ENCODE measurements around the gene RPS16. TPM values are rescaled to one million over a fixed set of nuclear protein-coding genes. Genes with fewer than 3 reads are reported as not detected.

RPS16 gene
- total and polyA plus RNA-seq, 9 of the 15 experiments (the other 6 are each of a cell fraction or from before 2014, with no cell fraction given), result 82.6 to 3,671 (median 2,204) TPM

GRCh38 chr19:39409208-39410016, 26.3 kb downstream of the RPS16 start (continued):
- TF ChIP-seq, protein P1, sequence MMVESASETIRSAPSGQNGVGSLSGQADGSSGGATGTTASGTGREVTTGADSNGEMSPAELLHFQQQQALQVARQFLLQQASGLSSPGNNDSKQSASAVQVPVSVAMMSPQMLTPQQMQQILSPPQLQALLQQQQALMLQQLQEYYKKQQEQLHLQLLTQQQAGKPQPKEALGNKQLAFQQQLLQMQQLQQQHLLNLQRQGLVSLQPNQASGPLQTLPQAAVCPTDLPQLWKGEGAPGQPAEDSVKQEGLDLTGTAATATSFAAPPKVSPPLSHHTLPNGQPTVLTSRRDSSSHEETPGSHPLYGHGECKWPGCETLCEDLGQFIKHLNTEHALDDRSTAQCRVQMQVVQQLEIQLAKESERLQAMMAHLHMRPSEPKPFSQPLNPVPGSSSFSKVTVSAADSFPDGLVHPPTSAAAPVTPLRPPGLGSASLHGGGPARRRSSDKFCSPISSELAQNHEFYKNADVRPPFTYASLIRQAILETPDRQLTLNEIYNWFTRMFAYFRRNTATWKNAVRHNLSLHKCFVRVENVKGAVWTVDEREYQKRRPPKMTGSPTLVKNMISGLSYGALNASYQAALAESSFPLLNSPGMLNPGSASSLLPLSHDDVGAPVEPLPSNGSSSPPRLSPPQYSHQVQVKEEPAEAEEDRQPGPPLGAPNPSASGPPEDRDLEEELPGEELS (CRISPR knock-in tag; IDR thresholded peaks at IDR 0.05; ENCODE audit: borderline replicate concordance), result no peak
- TF ChIP-seq JUN (IDR thresholded peaks at IDR 0.05; ENCODE audit: borderline replicate concordance, low read depth, low read length) (peak; percentile 74), JUN (CRISPR knock-in tag; IDR thresholded peaks at IDR 0.05; ENCODE audit: borderline replicate concordance) (no peak), HMBOX1 (IDR thresholded peaks at IDR 0.05) (no peak), POLR2A (conservative IDR thresholded peaks at IDR 0.05) (peak; percentile 62; the same call in 1 of the 2 replicates), ZNF395 (CRISPR knock-in tag; IDR thresholded peaks at IDR 0.05) (peak; percentile 82; the same call in 1 of the 2 replicates), EHMT2 (IDR thresholded peaks at IDR 0.05) (no peak), NEUROD1 (IDR thresholded peaks at IDR 0.05; ENCODE audit: borderline replicate concordance, low read depth, low read length, partially characterized antibody) (peak; percentile 11), ZNF57 (CRISPR knock-in tag; IDR thresholded peaks at IDR 0.05) (no peak), SLC30A9 (CRISPR knock-in tag; IDR thresholded peaks at IDR 0.05) (no peak), RBFOX2 (IDR thresholded peaks at IDR 0.05; ENCODE audit: low read depth, low read length) (peak; percentile 70), RNF2 (IDR thresholded peaks at IDR 0.05) (peak; percentile 6; the same call in 1 of the 2 replicates), KDM4B (IDR thresholded peaks at IDR 0.05; ENCODE audit: borderline replicate concordance in 2 of 2, low read depth in 1 of 2) (0 out of 4 replicates have a peak, but pooled peaks of 1 of the 2 experiments have one; percentile 24), SUPT5H (IDR thresholded peaks at IDR 0.05) (peak; percentile 60), MXI1 (IDR thresholded peaks at IDR 0.05; ENCODE audit: low read depth, low read length) (no peak), ATF1 (CRISPR knock-in tag; IDR thresholded peaks at IDR 0.05) (no peak), ATF1 (tag; IDR thresholded peaks at IDR 0.05) (peak; percentile 89), MTA3 (IDR thresholded peaks at IDR 0.05; ENCODE audit: borderline replicate concordance) (0 out of 2 replicates have a peak, but pooled peaks have one; percentile 64)
- TF ChIP-seq, protein P2, sequence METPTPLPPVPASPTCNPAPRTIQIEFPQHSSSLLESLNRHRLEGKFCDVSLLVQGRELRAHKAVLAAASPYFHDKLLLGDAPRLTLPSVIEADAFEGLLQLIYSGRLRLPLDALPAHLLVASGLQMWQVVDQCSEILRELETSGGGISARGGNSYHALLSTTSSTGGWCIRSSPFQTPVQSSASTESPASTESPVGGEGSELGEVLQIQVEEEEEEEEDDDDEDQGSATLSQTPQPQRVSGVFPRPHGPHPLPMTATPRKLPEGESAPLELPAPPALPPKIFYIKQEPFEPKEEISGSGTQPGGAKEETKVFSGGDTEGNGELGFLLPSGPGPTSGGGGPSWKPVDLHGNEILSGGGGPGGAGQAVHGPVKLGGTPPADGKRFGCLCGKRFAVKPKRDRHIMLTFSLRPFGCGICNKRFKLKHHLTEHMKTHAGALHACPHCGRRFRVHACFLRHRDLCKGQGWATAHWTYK (CRISPR knock-in tag; IDR thresholded peaks at IDR 0.05), result peak; percentile 31; the same call in 1 of the 2 replicates
- TF ChIP-seq, protein P3, sequence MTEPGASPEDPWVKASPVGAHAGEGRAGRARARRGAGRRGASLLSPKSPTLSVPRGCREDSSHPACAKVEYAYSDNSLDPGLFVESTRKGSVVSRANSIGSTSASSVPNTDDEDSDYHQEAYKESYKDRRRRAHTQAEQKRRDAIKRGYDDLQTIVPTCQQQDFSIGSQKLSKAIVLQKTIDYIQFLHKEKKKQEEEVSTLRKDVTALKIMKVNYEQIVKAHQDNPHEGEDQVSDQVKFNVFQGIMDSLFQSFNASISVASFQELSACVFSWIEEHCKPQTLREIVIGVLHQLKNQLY (CRISPR knock-in tag; conservative IDR thresholded peaks at IDR 0.05), result 0 out of 4 replicates have a peak, but pooled peaks of 1 of the 2 experiments have one; percentile 37
- TF ChIP-seq, protein P4, sequence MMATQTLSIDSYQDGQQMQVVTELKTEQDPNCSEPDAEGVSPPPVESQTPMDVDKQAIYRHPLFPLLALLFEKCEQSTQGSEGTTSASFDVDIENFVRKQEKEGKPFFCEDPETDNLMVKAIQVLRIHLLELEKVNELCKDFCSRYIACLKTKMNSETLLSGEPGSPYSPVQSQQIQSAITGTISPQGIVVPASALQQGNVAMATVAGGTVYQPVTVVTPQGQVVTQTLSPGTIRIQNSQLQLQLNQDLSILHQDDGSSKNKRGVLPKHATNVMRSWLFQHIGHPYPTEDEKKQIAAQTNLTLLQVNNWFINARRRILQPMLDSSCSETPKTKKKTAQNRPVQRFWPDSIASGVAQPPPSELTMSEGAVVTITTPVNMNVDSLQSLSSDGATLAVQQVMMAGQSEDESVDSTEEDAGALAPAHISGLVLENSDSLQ (IDR thresholded peaks at IDR 0.05), result no peak

Data from K562 (cell line).